MG63 (cell line): ENCODE results near the gene EXOC4. TPM values are rescaled to one million over a fixed set of nuclear protein-coding genes. Genes with fewer than 3 reads are reported as not detected.
"Not testable (repeated sequence)": the region's sequence is repeated elsewhere in the genome, so short reads cannot be mapped to it uniquely, and the experiment has no call there.

ENCODE experiments used
- DNase-seq: peaks from one replicate; pipeline ENCODE4 v3.0.0-alpha.2; 2020
- H3K27me3 ChIP-seq: fragments of 250-450 bp; sonication (Bioruptor Pico); 2 replicates; pipeline ENCODE4 v1.5.1; 2020; ENCODE audit warnings: mild to moderate bottlenecking, moderate library complexity
- H3K36me3 ChIP-seq: fragments of 250-450 bp; sonication (Bioruptor Pico); 2 replicates; pipeline ENCODE4 v1.5.1; 2020; ENCODE audit warnings: mild to moderate bottlenecking, moderate library complexity
- H3K4me3 ChIP-seq: fragments of 250-450 bp; sonication (Bioruptor Pico); 2 replicates; pipeline ENCODE4 v1.5.1; 2020; ENCODE audit warnings: mild to moderate bottlenecking, moderate library complexity
- H3K9me3 ChIP-seq: fragments of 250-450 bp; sonication (Bioruptor Pico); 2 replicates; pipeline ENCODE4 v1.5.1; 2020; ENCODE audit warnings: mild to moderate bottlenecking, moderate library complexity
- total RNA-seq: library from RNA; depleted of rRNA; stranded (reverse); fragments of >200 nt; shearing (Covaris generic); gene quantifications from 2 replicates; pipeline ENCODE4 v1.2.3, GENCODE V29; 2014; ENCODE audit warnings: low replicate concordance

Gene EXOC4
- total RNA-seq, 1 experiment from 2014 or later, result 24.1 TPM

DNA sequence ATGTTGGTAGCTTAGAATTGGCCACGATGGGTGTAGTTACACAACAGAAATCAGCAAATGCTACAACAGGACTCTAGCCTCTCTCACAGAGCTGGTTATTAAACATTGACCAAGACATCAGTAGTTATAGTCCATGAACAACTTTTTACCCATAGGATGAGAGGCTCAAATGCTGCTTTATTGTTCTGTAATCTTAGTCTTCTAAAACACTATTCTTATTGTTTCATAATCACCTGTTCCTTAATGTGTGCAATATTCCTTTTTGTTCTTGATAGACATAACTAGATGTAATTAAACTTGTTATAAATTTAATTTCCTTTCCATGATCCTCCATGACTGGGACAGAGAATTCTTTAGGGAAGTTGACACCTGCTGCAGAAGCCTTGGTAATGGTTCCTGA, 356.9 kb downstream of the EXOC4 start:
- no peaks in the 10 kb centered on the region for H3K36me3 ChIP-seq
- no peaks in the 10 kb centered on the region for H3K9me3 ChIP-seq
- DNase-seq, result no peak
- no peak overlapping the region for H3K4me3 ChIP-seq
- no peaks in the 10 kb centered on the region for H3K27me3 ChIP-seq

GRCh38 chr7:133611955-133612354, 359.1 kb downstream of the EXOC4 start:
- no peak for DNase-seq
- no peak overlapping the region for H3K4me3 ChIP-seq
- H3K9me3 ChIP-seq, result no peaks in the 10 kb centered on the region
- no peaks in the 10 kb centered on the region for H3K36me3 ChIP-seq
- H3K27me3 ChIP-seq, result no peaks in the 10 kb centered on the region

GRCh38 chr7:133613250-133613790, 360.4 kb downstream of the EXOC4 start:
- DNase-seq, result no peak
- Histone ChIP-seq H3K4me3 (no peak overlapping the region), H3K36me3 (no peaks in the 10 kb centered on the region), H3K27me3 (no peaks in the 10 kb centered on the region), H3K9me3 (no peaks in the 10 kb centered on the region)

GRCh38 chr7:133614251-133614650, 361.4 kb downstream of the EXOC4 start:
- Histone ChIP-seq H3K36me3 (no peaks in the 10 kb centered on the region), H3K9me3 (no peaks in the 10 kb centered on the region), H3K4me3 (no peak overlapping the region), H3K27me3 (no peaks in the 10 kb centered on the region)
- DNase-seq, result no peak

DNA sequence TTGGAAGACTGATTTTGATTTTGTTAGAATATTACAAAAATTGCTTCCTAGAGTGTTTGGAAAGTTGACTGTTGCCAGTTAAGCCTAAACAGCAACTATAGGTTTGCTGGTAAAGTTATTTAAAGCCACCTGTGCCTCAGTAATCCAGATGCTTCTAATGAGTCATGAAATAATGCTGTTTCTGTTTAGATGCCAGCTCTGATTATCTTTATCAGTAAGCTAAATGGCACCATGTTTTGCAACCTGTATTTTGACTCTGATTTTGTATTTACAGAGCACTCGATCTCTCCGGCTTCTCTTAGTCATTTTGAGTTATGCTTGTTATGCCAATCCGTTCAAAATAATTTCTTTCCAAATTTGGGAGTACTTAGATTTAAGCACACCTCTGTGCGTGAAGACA, 366.1 kb downstream of the EXOC4 start:
- no peaks in the 10 kb centered on the region for H3K27me3 ChIP-seq
- H3K36me3 ChIP-seq, result no peaks in the 10 kb centered on the region
- no peak for DNase-seq
- no peak overlapping the region for H3K4me3 ChIP-seq
- H3K9me3 ChIP-seq, result no peaks in the 10 kb centered on the region

- no peak overlapping the region for H3K4me3 ChIP-seq
- H3K9me3 ChIP-seq, result no peaks in the 10 kb centered on the region
- no peaks in the 10 kb centered on the region for H3K27me3 ChIP-seq
- no peaks in the 10 kb centered on the region for H3K36me3 ChIP-seq
- DNase-seq, result no peak
Measured at GRCh38 chr7:133619491-133619890, 366.6 kb downstream of the EXOC4 start.

- no peak overlapping the region for H3K4me3 ChIP-seq
- no peaks in the 10 kb centered on the region for H3K36me3 ChIP-seq
- DNase-seq, result no peak
- no peaks in the 10 kb centered on the region for H3K27me3 ChIP-seq
- no peaks in the 10 kb centered on the region for H3K9me3 ChIP-seq
Measured at GRCh38 chr7:133623721-133624120, 370.8 kb downstream of the EXOC4 start.

DNA sequence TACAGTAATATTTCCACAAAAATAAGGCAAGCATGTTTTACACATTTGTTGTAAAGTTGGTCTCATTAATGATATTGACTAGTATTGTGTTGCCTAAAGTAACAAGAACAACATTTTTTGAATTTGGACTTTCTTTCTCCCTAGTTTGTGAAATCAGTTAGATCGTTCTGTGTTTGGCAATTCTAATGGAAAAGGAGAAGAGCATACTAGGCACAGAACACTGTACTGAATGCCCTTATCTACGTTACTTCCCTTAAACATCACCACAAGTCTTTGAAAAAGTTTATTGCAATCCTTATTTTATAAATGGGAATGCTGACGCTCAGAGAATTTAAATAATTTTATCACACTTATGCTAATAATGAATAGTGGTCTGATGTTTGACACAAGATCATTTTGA, 372.2 kb downstream of the EXOC4 start:
- Histone ChIP-seq H3K27me3 (no peaks in the 10 kb centered on the region), H3K4me3 (no peak overlapping the region), H3K9me3 (no peaks in the 10 kb centered on the region), H3K36me3 (no peaks in the 10 kb centered on the region)
- DNase-seq, result no peak

DNA sequence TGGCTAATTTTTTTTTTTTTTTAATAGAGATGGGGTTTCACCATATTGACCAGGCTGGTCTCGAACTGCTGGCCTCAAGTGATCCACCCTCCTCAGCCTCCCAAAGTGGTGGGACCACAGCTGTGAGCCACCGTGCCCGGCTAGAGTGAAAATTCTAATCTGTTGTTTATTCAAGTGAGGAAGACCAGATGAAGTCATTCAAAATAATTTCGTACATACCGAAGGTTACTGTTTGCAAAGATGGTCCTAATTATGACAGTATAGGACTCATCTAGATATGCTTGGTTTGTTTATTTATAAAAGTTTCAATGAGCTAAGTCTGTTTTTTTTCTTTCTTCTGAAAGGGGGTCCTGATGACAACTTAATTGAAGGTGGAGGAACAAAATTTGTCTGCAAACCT, 376.8 kb downstream of the EXOC4 start:
- Histone ChIP-seq H3K9me3 (no peaks in the 10 kb centered on the region), H3K27me3 (no peaks in the 10 kb centered on the region), H3K4me3 (no peak overlapping the region), H3K36me3 (no peaks in the 10 kb centered on the region; the same call in 1 of the 2 replicates)
- no peak for DNase-seq

DNA sequence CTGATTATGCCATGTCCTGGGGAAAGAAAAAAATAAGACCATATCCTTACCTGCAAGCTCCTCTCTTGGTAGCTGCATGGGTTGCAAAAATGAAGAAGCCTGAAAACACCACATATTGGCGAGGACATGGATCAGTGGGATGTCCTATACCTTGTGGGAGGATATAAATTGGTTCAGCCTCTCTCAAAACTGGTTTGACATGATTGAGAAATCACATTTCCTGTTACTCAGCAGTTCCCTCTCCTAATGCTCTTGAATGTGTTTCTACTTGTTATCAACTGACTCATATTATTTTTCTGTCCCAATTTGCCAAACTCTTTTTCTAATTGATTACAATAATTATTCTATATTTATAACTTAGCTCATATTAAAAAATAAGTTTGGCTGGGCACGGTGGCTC, 380.2 kb downstream of the EXOC4 start:
- no peaks in the 10 kb centered on the region for H3K27me3 ChIP-seq
- H3K4me3 ChIP-seq, result no peak overlapping the region
- DNase-seq, result no peak
- no peaks in the 10 kb centered on the region for H3K9me3 ChIP-seq
- H3K36me3 ChIP-seq, result no peaks in the 10 kb centered on the region; the same call in 1 of the 2 replicates

- Histone ChIP-seq H3K9me3 (no peaks in the 10 kb centered on the region), H3K4me3 (no peak overlapping the region), H3K36me3 (no peaks in the 10 kb centered on the region; the same call in 1 of the 2 replicates), H3K27me3 (no peaks in the 10 kb centered on the region)
- DNase-seq, result no peak
Measured at GRCh38 chr7:133635541-133635940, 382.7 kb downstream of the EXOC4 start.

DNA sequence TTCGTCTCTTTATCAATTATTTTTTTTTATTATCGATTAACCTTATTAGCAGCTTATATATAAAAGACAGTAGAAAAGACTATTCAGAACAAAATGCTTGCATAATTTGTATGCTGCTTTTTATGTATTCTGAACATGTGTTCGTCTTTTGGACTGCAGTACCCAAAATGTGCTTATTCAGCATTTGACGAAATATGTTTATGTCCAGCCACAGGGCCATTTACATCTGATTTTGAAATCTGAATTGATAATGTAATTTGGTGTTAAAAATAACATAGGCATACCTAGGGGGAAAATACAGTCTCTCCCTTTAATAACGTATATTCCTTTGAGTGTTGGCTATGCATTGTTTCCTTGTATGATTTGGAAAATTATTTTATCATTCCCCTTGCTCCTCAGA, 386.0 kb downstream of the EXOC4 start:
- H3K9me3 ChIP-seq, result no peaks in the 10 kb centered on the region
- H3K4me3 ChIP-seq, result no peak overlapping the region
- no peaks in the 10 kb centered on the region for H3K36me3 ChIP-seq
- DNase-seq, result no peak
- no peaks in the 10 kb centered on the region for H3K27me3 ChIP-seq

GRCh38 chr7:133641436-133641835, 388.6 kb downstream of the EXOC4 start:
- DNase-seq, result no peak
- H3K36me3 ChIP-seq, result no peaks in the 10 kb centered on the region
- H3K27me3 ChIP-seq, result no peaks in the 10 kb centered on the region
- H3K9me3 ChIP-seq, result no peaks in the 10 kb centered on the region
- no peak overlapping the region for H3K4me3 ChIP-seq

GRCh38 chr7:133642907-133643306, 390.0 kb downstream of the EXOC4 start:
- Histone ChIP-seq H3K4me3 (no peak overlapping the region), H3K9me3 (no peaks in the 10 kb centered on the region), H3K27me3 (no peaks in the 10 kb centered on the region), H3K36me3 (no peaks in the 10 kb centered on the region)
- no peak for DNase-seq

DNA sequence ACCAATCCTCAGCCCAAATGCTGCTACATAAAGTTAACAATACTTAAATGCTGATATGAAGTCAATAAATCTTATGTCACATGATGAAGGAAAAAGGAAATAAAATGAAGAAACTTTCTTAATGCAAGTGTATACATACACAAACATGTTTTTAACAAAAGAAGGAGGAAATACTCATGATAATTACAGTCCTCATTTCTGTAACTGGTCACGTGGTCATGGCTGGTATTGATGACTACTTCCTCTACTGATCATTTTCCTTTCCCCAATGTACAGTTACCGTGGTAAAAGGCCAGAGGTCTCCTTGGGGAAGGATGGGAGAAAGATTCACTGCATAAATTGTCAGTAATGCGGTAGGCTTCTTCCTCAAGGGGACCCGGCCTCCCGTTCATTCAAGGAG, 390.8 kb downstream of the EXOC4 start:
- H3K36me3 ChIP-seq, H3K4me3 ChIP-seq: not testable (repeated sequence)

DNA sequence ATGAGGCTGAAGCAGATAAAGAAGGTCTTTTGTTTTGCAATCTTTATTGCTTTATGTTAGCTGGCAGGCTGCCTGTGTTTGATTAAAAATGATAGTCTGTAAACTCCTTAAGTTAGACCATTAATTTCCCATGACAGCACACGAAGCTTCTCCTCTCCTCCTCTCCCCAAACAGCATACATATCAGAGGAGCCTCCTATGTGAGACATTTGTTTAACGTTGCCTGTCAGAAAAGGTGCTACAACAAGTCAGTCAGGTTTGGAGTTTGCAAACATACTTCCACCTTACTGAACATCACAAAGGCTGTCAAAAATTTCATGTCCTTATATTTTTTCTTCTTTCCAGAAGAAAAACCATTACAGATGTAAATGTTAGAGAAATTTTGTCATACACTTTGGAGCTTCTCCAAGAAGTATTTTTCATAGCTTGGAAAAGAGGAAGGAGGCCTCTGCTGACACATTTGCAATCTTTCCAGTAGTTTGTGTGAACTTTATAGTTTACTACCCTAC, 393.1 kb downstream of the EXOC4 start:
- Histone ChIP-seq H3K9me3 (no peaks in the 10 kb centered on the region), H3K36me3 (no peaks in the 10 kb centered on the region), H3K27me3 (no peaks in the 10 kb centered on the region), H3K4me3 (no peak overlapping the region)
- no peak for DNase-seq

More for the DNA sequence above, 390.8 kb downstream of the EXOC4 start:
- not testable (repeated sequence) for DNase-seq, H3K27me3 ChIP-seq, H3K9me3 ChIP-seq

- H3K4me3 ChIP-seq, result no peak overlapping the region
- no peaks in the 10 kb centered on the region for H3K9me3 ChIP-seq
- no peak for DNase-seq
- no peaks in the 10 kb centered on the region for H3K27me3 ChIP-seq
- no peaks in the 10 kb centered on the region for H3K36me3 ChIP-seq
Measured at GRCh38 chr7:133646472-133647315, 393.8 kb downstream of the EXOC4 start.

- no peak for DNase-seq
- no peaks in the 10 kb centered on the region for H3K36me3 ChIP-seq
- H3K9me3 ChIP-seq, result no peaks in the 10 kb centered on the region
- H3K27me3 ChIP-seq, result no peaks in the 10 kb centered on the region
- H3K4me3 ChIP-seq, result no peak overlapping the region
Measured at GRCh38 chr7:133649593-133649992, 396.7 kb downstream of the EXOC4 start.
